ENCODE measurements around the gene RAB11FIP3.

RAB11FIP3 gene

GRCh38 chr16:397135-397661 is 28.3 kb upstream of the RAB11FIP3 start, which contains the start of gene NME4:
NME4 (plus strand) TSS chr16:397199; CDS start chr16:397223, 24 bp downstream.
- TF ChIP-seq CTCF (conservative IDR thresholded peaks at IDR 0.05), result no peak
- H3K27ac ChIP-seq, result peak within 1 kb of the TSS; percentile 82

- peak overlapping the region; percentile 24; the same call in 1 of the 2 replicates for H3K27ac ChIP-seq
- TF ChIP-seq CTCF (conservative IDR thresholded peaks at IDR 0.05), result peak; percentile 29; the same call in 1 of the 2 replicates
These were observed 27.6 kb upstream of the RAB11FIP3 start for GRCh38 chr16:397736-398332.

GRCh38 chr16:398561-399339 is 26.7 kb upstream of the RAB11FIP3 start:
- TF ChIP-seq CTCF (conservative IDR thresholded peaks at IDR 0.05), result no peak
- H3K27ac ChIP-seq, result peak overlapping the region; percentile 24; the same call in 1 of the 2 replicates

GRCh38 chr16:399340-400019 is 26.0 kb upstream of the RAB11FIP3 start:
- no peak for TF ChIP-seq CTCF (conservative IDR thresholded peaks at IDR 0.05)
- no peak overlapping the region; the same call in 1 of the 2 replicates for H3K27ac ChIP-seq

- no peak overlapping the region; the same call in 1 of the 2 replicates for H3K27ac ChIP-seq
- no peak for TF ChIP-seq CTCF (conservative IDR thresholded peaks at IDR 0.05)
These were observed 25.3 kb upstream of the RAB11FIP3 start for GRCh38 chr16:400061-400591.

- TF ChIP-seq CTCF (conservative IDR thresholded peaks at IDR 0.05), result peak; percentile 59
- H3K27ac ChIP-seq, result peak within 1 kb of the TSS; percentile 81
These were observed 23.7 kb upstream of the RAB11FIP3 start, which contains the start of gene DECR2 for GRCh38 chr16:401468-402348. DECR2 (plus strand) TSS chr16:401885; CDS start chr16:401964, 79 bp downstream.

Measured in VCaP (cell line).